Fibroblast of mammary gland (primary cell): ENCODE results near the gene POLE3.
"Not testable (repeated sequence)": the region's sequence is repeated elsewhere in the genome, so short reads cannot be mapped to it uniquely, and the experiment has no call there.

ENCODE experiments used
- DNase-seq: peaks from one replicate; pipeline ENCODE4 v3.0.0-alpha.2; 2010; ENCODE audit warnings: low read depth
- H3K4me3 ChIP-seq: 2 replicates; pipeline ENCODE4 v1.5.1; 2011; ENCODE audit warnings: low read depth, mild to moderate bottlenecking, low read length, moderate library complexity; ENCODE audit not compliant: control insufficient read depth
- CTCF ChIP-seq: conservative IDR thresholded peaks from 2 replicates; pipeline ENCODE4 v1.5.1; 2011; ENCODE audit warnings: low read depth, low read length, inconsistent platforms; ENCODE audit not compliant: control insufficient read depth, insufficient read depth

Gene POLE3

GRCh38 chr9:113444736-113445135 is 34.3 kb upstream of the POLE3 start:
- DNase-seq, result no peak

GRCh38 chr9:113437716-113438115 is 27.2 kb upstream of the POLE3 start:
- not testable (repeated sequence) for DNase-seq, H3K4me3 ChIP-seq

More at GRCh38 chr9:113444736-113445135, 34.3 kb upstream of the POLE3 start:
- no peak for TF ChIP-seq CTCF
- H3K4me3 ChIP-seq, result no peak overlapping the region

GRCh38 chr9:113436728-113437515 is 26.4 kb upstream of the POLE3 start:
- DNase-seq, result no peak
- no peak for TF ChIP-seq CTCF
- no peak overlapping the region for H3K4me3 ChIP-seq

GRCh38 chr9:113431191-113431590 is 20.7 kb upstream of the POLE3 start:
- H3K4me3 ChIP-seq, result no peak overlapping the region
- no peak for DNase-seq
- TF ChIP-seq CTCF, result no peak

- TF ChIP-seq CTCF, result no peak
- peak; percentile 13 for DNase-seq
- H3K4me3 ChIP-seq, result no peak overlapping the region
Observed at GRCh38 chr9:113428062-113428615, 17.7 kb upstream of the POLE3 start.

GRCh38 chr9:113427629-113428028 is 17.2 kb upstream of the POLE3 start:
- no peak overlapping the region for H3K4me3 ChIP-seq
- DNase-seq, result peak; percentile 74
- no peak for TF ChIP-seq CTCF

- H3K4me3 ChIP-seq, result no peak overlapping the region
- no peak for TF ChIP-seq CTCF
- no peak for DNase-seq
Observed at GRCh38 chr9:113426701-113427100, 16.2 kb upstream of the POLE3 start.
